SK-N-MC (cell line): ENCODE results near the gene TCF7L2.

Experiments used
- EZH2 ChIP-seq: fragments of 200-600 bp; sonication (generic); IDR thresholded peaks from one replicate; pipeline ENCODE4 v1.6.1; 2017; ENCODE audit warnings: antibody characterized with exemption
- POLR2AphosphoS5 ChIP-seq: IDR thresholded peaks from 2 replicates; pipeline ENCODE4 v1.6.1; 2012; ENCODE audit warnings: mild to moderate bottlenecking, low read depth, low read length, borderline replicate concordance

DNA sequence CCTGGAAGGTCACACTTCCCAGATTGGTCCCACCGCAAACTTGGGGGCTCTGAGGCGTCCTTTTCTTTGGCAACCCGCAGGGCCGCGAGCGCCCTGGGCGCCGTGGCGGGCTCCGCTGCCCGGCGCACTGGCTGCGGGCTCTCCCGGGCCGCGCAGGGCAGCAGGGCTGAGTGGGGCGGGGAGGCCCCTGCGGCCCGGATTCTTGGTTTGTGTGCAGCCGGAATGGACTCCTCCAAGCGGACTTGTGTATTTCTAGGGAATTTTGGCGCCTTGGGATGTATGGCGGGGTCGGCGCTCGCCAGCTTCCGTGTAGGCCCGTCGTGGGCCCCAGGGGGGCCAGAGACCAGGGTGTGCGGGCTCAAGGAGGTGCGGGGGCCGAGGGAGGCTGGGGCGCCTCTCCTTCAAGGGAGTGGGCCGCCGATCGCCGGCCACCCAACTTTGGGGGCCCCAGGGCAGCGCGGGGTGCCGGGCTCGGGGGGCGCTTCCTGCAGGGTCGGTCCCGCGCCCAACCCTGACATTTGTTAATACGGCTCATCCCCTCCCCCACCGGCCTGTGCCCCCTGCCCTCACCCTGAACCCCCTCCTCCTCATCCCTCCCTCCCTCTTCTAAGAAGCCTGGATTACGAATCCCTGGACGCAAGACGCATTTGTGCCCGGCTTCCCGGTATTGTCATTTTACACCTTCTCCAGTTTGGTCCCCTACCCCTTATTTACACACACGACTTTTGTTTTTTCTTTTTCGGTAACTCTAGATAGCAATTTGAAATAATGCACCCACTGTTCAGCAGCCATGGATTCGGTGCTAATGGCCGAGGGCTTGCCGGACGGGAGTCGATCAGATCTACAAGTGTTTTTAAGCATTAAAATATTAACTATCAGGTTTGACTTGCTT, 2.5 kb downstream of the TCF7L2 start:
- TF ChIP-seq POLR2AphosphoS5 = no peak
- no peak for TF ChIP-seq EZH2
